HEK293 (cell line): ENCODE data around the gene SLC12A3.

Experiments used
- CTCF ChIA-PET: fragments of 350-600 bp; formaldehyde crosslinking; extraction: SDS; loops from one replicate; lab custom pipeline; 2021; ENCODE audit warnings: antibody characterized with exemption; lab: Yijun Ruan, JAX
- POLR2A ChIA-PET: fragments of 300-600 bp; formaldehyde crosslinking; extraction: SDS; loops from one replicate; lab custom pipeline; 2020; ENCODE audit warnings: antibody characterized with exemption, inconsistent platforms; lab: Yijun Ruan, JAX
- H3K27ac ChIP-seq: fragments of 200-500 bp; sonication (Bioruptor generic); 2 replicates; pipeline ENCODE4 v1.5.1; 2014; ENCODE audit warnings: low read depth, low read length, control low read depth, inconsistent platforms; ENCODE audit errors: extremely low read depth
- H3K36me3 ChIP-seq, 2 experiments: fragments of 200-500 bp in 1 of 2; sonication (Bioruptor generic) in 1 of 2; 1 replicate in 1 of 2; 2 replicates in 1 of 2; pipeline ENCODE4 v1.5.1; 2014 to 2017; ENCODE audit warnings: inconsistent platforms in 2 of 2, low read length in 2 of 2; ENCODE audit not compliant: control insufficient read depth in 2 of 2, insufficient read depth in 1 of 2
- H3K4me1 ChIP-seq: fragments of 200-500 bp; sonication (Bioruptor generic); 2 replicates; pipeline ENCODE4 v1.5.1; 2014; ENCODE audit warnings: mild to moderate bottlenecking, low read length, inconsistent platforms; ENCODE audit not compliant: control insufficient read depth, insufficient read depth
- H3K4me3 ChIP-seq: 2 replicates; pipeline ENCODE4 v1.5.1; 2011; ENCODE audit warnings: low read depth, mild to moderate bottlenecking, control low read depth, low read length, moderate library complexity
- H3K9me3 ChIP-seq: fragments of 200-500 bp; sonication (Bioruptor generic); 2 replicates; pipeline ENCODE4 v1.5.1; 2014; ENCODE audit warnings: low read depth, low read length, inconsistent platforms; ENCODE audit not compliant: control insufficient read depth, insufficient read depth
- BCL11A ChIP-seq: fragments of 450-650 bp; formaldehyde crosslinking; IDR thresholded peaks from 2 replicates; pipeline ENCODE4 v1.5.1; 2016; ENCODE audit warnings: low read depth, missing biosample characterization, missing genetic modification characterization
- HOXC10 ChIP-seq: sonication (generic); formaldehyde crosslinking; IDR thresholded peaks from 2 replicates; pipeline ENCODE4 v1.8.1; 2023; ENCODE audit warnings: mild to moderate bottlenecking, missing genetic modification reagents
- KLF7 ChIP-seq: fragments of 450-650 bp; formaldehyde crosslinking; IDR thresholded peaks from 2 replicates; pipeline ENCODE4 v1.5.1; 2016; ENCODE audit warnings: missing biosample characterization, missing genetic modification characterization, borderline replicate concordance
- SALL2 ChIP-seq: fragments of 450-650 bp; formaldehyde crosslinking; IDR thresholded peaks from 2 replicates; pipeline ENCODE4 v1.5.0; 2017; ENCODE audit warnings: missing biosample characterization, mild to moderate bottlenecking, missing genetic modification characterization, borderline replicate concordance
- SCRT1 ChIP-seq: fragments of 450-650 bp; formaldehyde crosslinking; IDR thresholded peaks from 2 replicates; pipeline ENCODE4 v1.5.1; 2016; ENCODE audit warnings: missing biosample characterization, missing genetic modification characterization, borderline replicate concordance
- SP3 ChIP-seq: fragments of 450-650 bp; formaldehyde crosslinking; IDR thresholded peaks from 2 replicates; pipeline ENCODE4 v1.5.1; 2016; ENCODE audit warnings: missing biosample characterization, missing genetic modification characterization
- SP7 ChIP-seq: fragments of 450-650 bp; formaldehyde crosslinking; IDR thresholded peaks from 2 replicates; pipeline ENCODE4 v1.5.1; 2016; ENCODE audit warnings: missing biosample characterization, missing genetic modification characterization
- ZFHX2 ChIP-seq: fragments of 450-650 bp; formaldehyde crosslinking; conservative IDR thresholded peaks from 2 replicates; pipeline ENCODE4 v1.5.1; 2016; ENCODE audit warnings: missing biosample characterization, missing genetic modification characterization
- ZIC2 ChIP-seq: fragments of 450-650 bp; formaldehyde crosslinking; IDR thresholded peaks from 2 replicates; pipeline ENCODE4 v1.5.1; 2016; ENCODE audit warnings: missing biosample characterization, missing genetic modification characterization
- ZNF114 ChIP-seq: fragments of 450-650 bp; formaldehyde crosslinking; IDR thresholded peaks from 2 replicates; pipeline ENCODE4 v1.5.0; 2017; ENCODE audit warnings: missing biosample characterization, missing genetic modification characterization
- ZNF121 ChIP-seq: fragments of 450-650 bp; formaldehyde crosslinking; IDR thresholded peaks from 2 replicates; pipeline ENCODE4 v1.5.1; 2016; ENCODE audit warnings: missing biosample characterization, missing genetic modification characterization
- ZNF16 ChIP-seq: fragments of 450-650 bp; formaldehyde crosslinking; IDR thresholded peaks from 2 replicates; pipeline ENCODE4 v1.5.1; 2016; ENCODE audit warnings: low read depth, missing biosample characterization, missing genetic modification characterization
- ZNF184 ChIP-seq: fragments of 450-650 bp; IDR thresholded peaks from 2 replicates; pipeline ENCODE4 v1.5.1; 2018; ENCODE audit warnings: missing biosample characterization, mild to moderate bottlenecking, missing genetic modification characterization
- ZNF214 ChIP-seq: fragments of 450-650 bp; formaldehyde crosslinking; IDR thresholded peaks from 2 replicates; pipeline ENCODE4 v1.5.1; 2017; ENCODE audit warnings: missing biosample characterization, mild to moderate bottlenecking, missing genetic modification characterization, borderline replicate concordance
- ZNF341 ChIP-seq: fragments of 450-650 bp; formaldehyde crosslinking; IDR thresholded peaks from 2 replicates; pipeline ENCODE4; 2016; ENCODE audit warnings: low read depth, missing biosample characterization, missing genetic modification characterization
- ZNF350 ChIP-seq: fragments of 450-650 bp; formaldehyde crosslinking; IDR thresholded peaks from 2 replicates; pipeline ENCODE4 v1.5.0; 2017; ENCODE audit warnings: missing biosample characterization, mild to moderate bottlenecking, missing genetic modification characterization
- ZNF394 ChIP-seq: fragments of 450-650 bp; formaldehyde crosslinking; IDR thresholded peaks from 2 replicates; pipeline ENCODE4 v1.5.1; 2016; ENCODE audit warnings: missing biosample characterization, missing genetic modification characterization, mild to moderate bottlenecking, moderate library complexity, borderline replicate concordance
- ZNF510 ChIP-seq: fragments of 450-650 bp; formaldehyde crosslinking; IDR thresholded peaks from 2 replicates; pipeline ENCODE4 v1.5.1; 2018; ENCODE audit warnings: mild to moderate bottlenecking, missing genetic modification characterization, missing biosample characterization; ENCODE audit not compliant: insufficient replicate concordance
- ZNF558 ChIP-seq: fragments of 450-650 bp; formaldehyde crosslinking; IDR thresholded peaks from 2 replicates; pipeline ENCODE4 v1.5.1; 2016; ENCODE audit warnings: missing biosample characterization, missing genetic modification characterization
- ZNF626 ChIP-seq: fragments of 450-650 bp; sonication (Bioruptor Pico); formaldehyde crosslinking; IDR thresholded peaks from 2 replicates; pipeline ENCODE4 v1.5.1; 2018; ENCODE audit warnings: missing biosample characterization, missing genetic modification characterization, inconsistent platforms
- ZNF654 ChIP-seq: fragments of 450-650 bp; formaldehyde crosslinking; IDR thresholded peaks from 2 replicates; pipeline ENCODE4 v1.5.1; 2016; ENCODE audit warnings: low read depth, missing biosample characterization, missing genetic modification characterization
- ZNF776 ChIP-seq: fragments of 450-650 bp; formaldehyde crosslinking; IDR thresholded peaks from 2 replicates; pipeline ENCODE4 v1.5.0; 2017; ENCODE audit warnings: missing biosample characterization, missing genetic modification characterization, borderline replicate concordance
- ZNF791 ChIP-seq: fragments of 450-650 bp; formaldehyde crosslinking; IDR thresholded peaks from 2 replicates; pipeline ENCODE4 v1.5.1; 2016; ENCODE audit warnings: missing biosample characterization, missing genetic modification characterization
- TF ChIP-seq, protein P1 (sequence below): fragments of 450-650 bp; formaldehyde crosslinking; IDR thresholded peaks from 2 replicates; pipeline ENCODE4 v1.5.1; 2016; ENCODE audit warnings: missing biosample characterization, missing genetic modification characterization, borderline replicate concordance
- TF ChIP-seq, protein P2 (sequence below): fragments of 450-650 bp; formaldehyde crosslinking; IDR thresholded peaks from 2 replicates; pipeline ENCODE4 v1.5.1; 2016; ENCODE audit warnings: missing biosample characterization, missing genetic modification characterization
- TF ChIP-seq, protein P3 (sequence below): fragments of 450-650 bp; formaldehyde crosslinking; IDR thresholded peaks from 2 replicates; pipeline ENCODE4 v1.5.1; 2017; ENCODE audit warnings: missing biosample characterization, missing genetic modification characterization

SLC12A3 gene

DNA sequence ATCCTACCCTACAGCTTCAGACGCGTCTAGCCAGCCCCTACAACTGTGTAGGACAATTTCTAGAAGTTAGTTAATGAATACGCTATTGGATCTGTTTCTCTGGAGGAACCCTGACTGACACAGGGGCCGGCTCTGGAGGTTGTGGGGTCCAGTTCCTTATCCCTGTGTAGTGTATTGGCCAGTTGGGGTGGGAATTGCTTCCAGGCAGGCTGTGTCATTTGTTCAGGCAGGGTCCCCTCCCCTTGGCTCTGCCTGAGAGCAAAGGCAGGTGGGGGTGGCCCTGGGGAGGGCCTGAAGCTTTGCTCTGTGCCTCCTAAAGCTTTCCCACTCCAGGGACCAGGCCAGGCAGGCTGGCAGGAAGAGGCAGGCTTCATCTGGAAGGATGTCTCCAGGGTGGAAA lies 85.0 kb downstream of the SLC12A3 start:
- H3K4me3 ChIP-seq: no peak overlapping the region
- CTCF ChIA-PET: interaction anchor here (0.5 to 1.9 kb wide), 9 partner anchors 10 to 221 kb away, joined by 3 to 10 read pairs (median 5); no protein-coding TSS in a partner anchor
- H3K36me3 ChIP-seq: peaks cover 3 to 5% of the 10 kb centered on the region in 2 experiments; a peak in 2 of 3 replicates
- H3K27ac ChIP-seq: no peak overlapping the region
- POLR2A ChIA-PET: interaction anchor here (1.1 kb wide), 1 partner anchor 18 kb away, joined by 3 read pairs; the partner anchor contains the start of gene HERPUD1
- no peak for TF ChIP-seq ZNF214 (tag by site-specific recombination)
- TF ChIP-seq, protein P1, sequence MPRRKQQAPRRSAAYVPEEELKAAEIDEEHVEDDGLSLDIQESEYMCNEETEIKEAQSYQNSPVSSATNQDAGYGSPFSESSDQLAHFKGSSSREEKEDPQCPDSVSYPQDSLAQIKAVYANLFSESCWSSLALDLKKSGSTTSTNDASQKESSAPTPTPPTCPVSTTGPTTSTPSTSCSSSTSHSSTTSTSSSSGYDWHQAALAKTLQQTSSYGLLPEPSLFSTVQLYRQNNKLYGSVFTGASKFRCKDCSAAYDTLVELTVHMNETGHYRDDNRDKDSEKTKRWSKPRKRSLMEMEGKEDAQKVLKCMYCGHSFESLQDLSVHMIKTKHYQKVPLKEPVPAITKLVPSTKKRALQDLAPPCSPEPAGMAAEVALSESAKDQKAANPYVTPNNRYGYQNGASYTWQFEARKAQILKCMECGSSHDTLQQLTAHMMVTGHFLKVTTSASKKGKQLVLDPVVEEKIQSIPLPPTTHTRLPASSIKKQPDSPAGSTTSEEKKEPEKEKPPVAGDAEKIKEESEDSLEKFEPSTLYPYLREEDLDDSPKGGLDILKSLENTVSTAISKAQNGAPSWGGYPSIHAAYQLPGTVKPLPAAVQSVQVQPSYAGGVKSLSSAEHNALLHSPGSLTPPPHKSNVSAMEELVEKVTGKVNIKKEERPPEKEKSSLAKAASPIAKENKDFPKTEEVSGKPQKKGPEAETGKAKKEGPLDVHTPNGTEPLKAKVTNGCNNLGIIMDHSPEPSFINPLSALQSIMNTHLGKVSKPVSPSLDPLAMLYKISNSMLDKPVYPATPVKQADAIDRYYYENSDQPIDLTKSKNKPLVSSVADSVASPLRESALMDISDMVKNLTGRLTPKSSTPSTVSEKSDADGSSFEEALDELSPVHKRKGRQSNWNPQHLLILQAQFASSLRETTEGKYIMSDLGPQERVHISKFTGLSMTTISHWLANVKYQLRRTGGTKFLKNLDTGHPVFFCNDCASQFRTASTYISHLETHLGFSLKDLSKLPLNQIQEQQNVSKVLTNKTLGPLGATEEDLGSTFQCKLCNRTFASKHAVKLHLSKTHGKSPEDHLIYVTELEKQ (tag by site-specific recombination): no peak
- TF ChIP-seq ZNF791 (tag by site-specific recombination): no peak
- TF ChIP-seq ZNF184 (tag by site-specific recombination): no peak
- TF ChIP-seq ZIC2 (tag by site-specific recombination): no peak
- TF ChIP-seq HOXC10 (CRISPR knock-in tag): no peak
- no peak for TF ChIP-seq ZNF350 (tag by site-specific recombination)
- TF ChIP-seq ZNF16 (tag by site-specific recombination): no peak
- TF ChIP-seq ZNF558 (tag by site-specific recombination): no peak
- no peaks in the 10 kb centered on the region for H3K9me3 ChIP-seq
- no peaks in the 10 kb centered on the region for H3K4me1 ChIP-seq

DNA sequence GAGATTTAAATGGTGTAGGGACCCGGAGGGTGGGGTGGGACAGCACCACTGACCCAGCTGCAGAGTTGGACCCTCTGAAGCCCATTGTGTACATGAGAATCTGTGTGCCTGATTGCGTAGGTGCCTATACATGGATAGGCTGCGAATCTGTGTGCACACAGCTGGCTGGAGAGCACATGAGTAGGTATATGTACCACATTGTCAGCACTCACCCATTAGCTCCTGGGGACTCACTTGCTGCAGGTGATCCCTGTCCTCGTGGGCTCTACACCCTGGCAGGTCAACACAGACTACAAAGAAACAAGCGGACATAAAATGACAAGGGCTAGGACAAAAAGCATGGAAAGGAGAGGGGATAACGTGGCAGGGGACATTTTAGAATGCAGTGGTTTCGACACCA lies 85.4 kb downstream of the SLC12A3 start:
- Histone ChIP-seq H3K36me3 (peaks cover under 1 to 3% of the 10 kb centered on the region in 2 experiments; a peak in 2 of 3 replicates), H3K27ac (no peak overlapping the region), H3K4me1 (no peaks in the 10 kb centered on the region), H3K9me3 (no peaks in the 10 kb centered on the region), H3K4me3 (no peak overlapping the region)
- POLR2A ChIA-PET: interaction anchor here (0.9 to 1.1 kb wide), 2 partner anchors 17 to 19 kb away, joined by 3 to 4 read pairs; partner anchors contain the start of gene HERPUD1
- TF ChIP-seq ZNF16 (tag by site-specific recombination): no peak
- TF ChIP-seq ZNF654: no peak
- TF ChIP-seq, protein P2, sequence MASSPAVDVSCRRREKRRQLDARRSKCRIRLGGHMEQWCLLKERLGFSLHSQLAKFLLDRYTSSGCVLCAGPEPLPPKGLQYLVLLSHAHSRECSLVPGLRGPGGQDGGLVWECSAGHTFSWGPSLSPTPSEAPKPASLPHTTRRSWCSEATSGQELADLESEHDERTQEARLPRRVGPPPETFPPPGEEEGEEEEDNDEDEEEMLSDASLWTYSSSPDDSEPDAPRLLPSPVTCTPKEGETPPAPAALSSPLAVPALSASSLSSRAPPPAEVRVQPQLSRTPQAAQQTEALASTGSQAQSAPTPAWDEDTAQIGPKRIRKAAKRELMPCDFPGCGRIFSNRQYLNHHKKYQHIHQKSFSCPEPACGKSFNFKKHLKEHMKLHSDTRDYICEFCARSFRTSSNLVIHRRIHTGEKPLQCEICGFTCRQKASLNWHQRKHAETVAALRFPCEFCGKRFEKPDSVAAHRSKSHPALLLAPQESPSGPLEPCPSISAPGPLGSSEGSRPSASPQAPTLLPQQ (tag by site-specific recombination): no peak
- TF ChIP-seq SALL2 (tag by site-specific recombination): no peak
- TF ChIP-seq ZFHX2 (tag by site-specific recombination): no peak
- TF ChIP-seq KLF7 (tag by site-specific recombination): no peak
- no peak for TF ChIP-seq SCRT1
- no peak for TF ChIP-seq BCL11A (tag by site-specific recombination)
- no peak for TF ChIP-seq ZNF121 (tag by site-specific recombination)
- TF ChIP-seq ZNF776 (tag by site-specific recombination): no peak
- no peak for TF ChIP-seq ZNF626
- TF ChIP-seq ZNF394: no peak
- TF ChIP-seq, protein P3, sequence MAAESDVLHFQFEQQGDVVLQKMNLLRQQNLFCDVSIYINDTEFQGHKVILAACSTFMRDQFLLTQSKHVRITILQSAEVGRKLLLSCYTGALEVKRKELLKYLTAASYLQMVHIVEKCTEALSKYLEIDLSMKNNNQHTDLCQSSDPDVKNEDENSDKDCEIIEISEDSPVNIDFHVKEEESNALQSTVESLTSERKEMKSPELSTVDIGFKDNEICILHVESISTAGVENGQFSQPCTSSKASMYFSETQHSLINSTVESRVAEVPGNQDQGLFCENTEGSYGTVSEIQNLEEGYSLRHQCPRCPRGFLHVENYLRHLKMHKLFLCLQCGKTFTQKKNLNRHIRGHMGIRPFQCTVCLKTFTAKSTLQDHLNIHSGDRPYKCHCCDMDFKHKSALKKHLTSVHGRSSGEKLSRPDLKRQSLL (tag by site-specific recombination): no peak
- TF ChIP-seq ZNF510: no peak
- TF ChIP-seq SP7 (tag by site-specific recombination): no peak
- no peak for TF ChIP-seq ZNF114 (tag by site-specific recombination)
- TF ChIP-seq HOXC10 (CRISPR knock-in tag): no peak
- no peak for TF ChIP-seq SP3
- TF ChIP-seq ZNF341 (tag by site-specific recombination): no peak
- CTCF ChIA-PET: interaction anchor here (0.5 to 1.9 kb wide), 12 partner anchors 7 to 244 kb away, joined by 3 to 10 read pairs (median 5); no protein-coding TSS in a partner anchor
